Measurements from ENCODE around the gene PLGRKT. TPM values are rescaled to one million over a fixed set of nuclear protein-coding genes. Genes with fewer than 3 reads are reported as not detected.
"Not testable (repeated sequence)": the region's sequence is repeated elsewhere in the genome, so short reads cannot be mapped to it uniquely, and the experiment has no call there.

PLGRKT gene
- total RNA-seq, 2 donors from 2014 or later = 48.6 to 49.9 TPM

GRCh38 chr9:5448461-5449435 lies 11.0 kb upstream of the PLGRKT start:
- Mint-ChIP-seq H3K27ac (peak overlapping the region; percentile 98), H3K4me3 (peak overlapping the region; percentile 87 to 93), H3K36me3 (ENCODE audit: insufficient read depth in 2 of 2) (peaks cover 4 to 5% of the 10 kb centered on the region in 2 donors), H3K27me3 (ENCODE audit: low read depth) (no peaks in the 10 kb centered on the region), H3K9me3 (peaks cover 0 to 3% of the 10 kb centered on the region in 2 donors), H3K4me1 (ENCODE audit: low read depth) (peaks cover 75% of the 10 kb centered on the region)
- DNase-seq (no peak), ATAC-seq (replicated peaks in 1 of 2) (no peak)

DNA sequence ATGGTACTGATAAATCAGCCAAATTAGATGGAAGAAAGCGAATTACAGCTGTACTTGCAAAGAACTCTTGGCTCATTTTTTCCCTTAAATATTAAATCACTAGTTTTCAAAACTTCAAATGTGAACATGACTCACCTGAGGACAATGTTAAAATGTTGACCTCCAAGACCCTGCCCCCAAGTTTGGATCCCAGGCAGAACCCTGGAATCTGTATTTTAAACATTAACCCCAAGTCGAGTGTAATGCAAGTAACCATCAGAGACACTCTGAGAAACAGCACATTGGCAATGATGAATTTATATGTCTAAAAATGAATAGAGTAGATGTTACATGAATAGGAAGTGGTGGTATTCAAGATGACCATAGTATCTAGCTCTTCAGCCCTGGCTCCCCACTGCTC lies 10.3 kb upstream of the PLGRKT start:
- ATAC-seq (replicated peaks in 1 of 2) (no peak), DNase-seq (no peak)
- Mint-ChIP-seq H3K9me3 (peaks cover 0 to 3% of the 10 kb centered on the region in 2 donors), H3K4me3 (peak overlapping the region; percentile 11 to 87), H3K27ac (peak overlapping the region; percentile 98), H3K4me1 (ENCODE audit: low read depth) (peaks cover 68% of the 10 kb centered on the region), H3K27me3 (ENCODE audit: low read depth) (no peaks in the 10 kb centered on the region), H3K36me3 (ENCODE audit: insufficient read depth in 2 of 2) (peaks cover 4% of the 10 kb centered on the region in 2 donors)

DNA sequence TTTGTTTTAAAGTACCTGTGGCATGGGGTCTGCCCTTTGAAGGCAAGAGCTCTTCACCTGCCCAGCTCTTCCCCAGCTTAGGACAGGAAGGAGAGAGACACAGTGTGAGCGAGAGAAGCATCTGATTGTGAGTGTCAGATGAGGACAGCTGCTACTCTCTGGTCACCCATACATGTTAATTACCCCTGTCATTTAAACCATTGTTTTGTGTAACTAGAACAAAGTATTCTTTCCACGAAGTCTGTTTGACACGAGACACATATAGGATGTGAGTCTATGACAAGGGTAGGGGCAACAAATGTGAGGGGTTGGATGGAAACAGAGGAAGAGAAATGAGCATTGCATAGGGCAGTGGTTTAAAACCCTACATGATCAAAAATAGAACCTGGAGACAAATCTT lies 9.6 kb upstream of the PLGRKT start:
- H3K27ac Mint-ChIP-seq = peak overlapping the region; percentile 98
- peaks cover 0 to 3% of the 10 kb centered on the region in 2 donors for H3K9me3 Mint-ChIP-seq
- no peak for DNase-seq
- ATAC-seq (replicated peaks in 1 of 2) = peak; percentile 6 to 16
- H3K4me3 Mint-ChIP-seq = peak overlapping the region; percentile 71 to 87
- H3K4me1 Mint-ChIP-seq (ENCODE audit: low read depth) = peaks cover 68% of the 10 kb centered on the region
- H3K36me3 Mint-ChIP-seq (ENCODE audit: insufficient read depth in 2 of 2) = peaks cover 2% of the 10 kb centered on the region in 2 donors
- no peaks in the 10 kb centered on the region for H3K27me3 Mint-ChIP-seq (ENCODE audit: low read depth)

DNA sequence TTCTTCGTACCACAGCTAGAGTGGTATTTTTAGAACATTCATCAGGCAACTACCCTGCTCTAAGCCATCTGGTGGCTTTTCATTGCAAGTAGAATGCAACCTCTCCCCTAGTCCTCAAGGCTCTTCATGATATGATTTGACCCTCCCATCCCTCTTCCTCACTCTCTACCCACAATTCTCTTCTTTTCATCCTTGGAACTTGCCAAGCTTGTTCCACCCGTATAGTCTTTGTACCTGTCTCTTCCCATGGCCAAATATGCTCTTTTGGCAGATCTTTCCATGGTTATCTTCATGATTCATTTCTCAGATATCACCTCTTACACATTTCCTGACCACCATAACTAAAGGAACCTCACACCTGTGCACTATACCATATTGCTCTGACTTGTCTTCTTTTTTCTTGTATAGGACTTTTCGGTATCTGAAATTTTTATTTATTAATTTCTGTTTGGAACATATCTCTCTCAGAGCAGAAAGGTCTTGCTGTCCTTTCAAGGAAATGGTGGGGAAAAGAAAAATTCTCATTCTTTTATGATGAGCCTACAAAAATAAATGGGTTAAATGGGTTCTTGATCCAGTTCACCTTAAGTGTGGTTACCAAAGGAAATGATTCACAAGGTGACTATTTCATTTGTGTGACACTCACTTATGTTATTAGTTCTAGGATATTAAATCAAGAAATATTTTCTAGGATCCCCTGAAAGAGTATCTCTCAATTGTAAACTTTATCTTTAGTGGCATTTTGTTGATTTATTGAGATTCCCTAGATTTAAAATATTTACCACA lies 8.9 kb upstream of the PLGRKT start:
- ATAC-seq (replicated peaks in 1 of 2) (peak; percentile 31 to 35), DNase-seq (no peak)
- Mint-ChIP-seq H3K36me3 (ENCODE audit: insufficient read depth in 2 of 2) (no peaks in the 10 kb centered on the region), H3K4me3 (peak overlapping the region; percentile 71 to 87), H3K9me3 (peaks cover 0 to 3% of the 10 kb centered on the region in 2 donors), H3K4me1 (ENCODE audit: low read depth) (peaks cover 64% of the 10 kb centered on the region), H3K27me3 (ENCODE audit: low read depth) (no peaks in the 10 kb centered on the region), H3K27ac (peak overlapping the region; percentile 98)

DNA sequence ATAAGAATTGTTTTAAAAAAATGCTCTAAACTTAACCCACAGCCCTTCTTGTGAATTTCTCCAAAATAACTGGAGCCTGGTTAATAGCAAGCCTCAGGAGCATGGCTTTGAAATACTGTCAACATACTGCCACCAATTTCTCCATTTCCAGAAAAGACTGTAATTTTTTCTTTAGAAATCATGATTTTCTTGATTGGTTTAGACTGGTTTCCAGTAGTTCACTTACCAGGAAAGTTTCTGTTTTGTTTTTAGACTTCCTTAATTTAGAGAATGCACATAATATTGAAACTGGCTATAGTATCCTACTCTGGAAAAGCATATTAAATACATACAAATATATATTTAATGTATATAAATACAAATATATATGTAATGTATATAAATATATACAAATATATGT lies 8.2 kb upstream of the PLGRKT start:
- Mint-ChIP-seq H3K36me3 (ENCODE audit: insufficient read depth in 2 of 2) (no peaks in the 10 kb centered on the region), H3K27ac (no peak overlapping the region), H3K27me3 (ENCODE audit: low read depth) (no peaks in the 10 kb centered on the region), H3K4me3 (no peak overlapping the region), H3K4me1 (ENCODE audit: low read depth) (peaks cover 67% of the 10 kb centered on the region), H3K9me3 (peaks cover 0 to 3% of the 10 kb centered on the region in 2 donors)
- ATAC-seq (replicated peaks in 1 of 2) (no peak), DNase-seq (no peak)

DNA sequence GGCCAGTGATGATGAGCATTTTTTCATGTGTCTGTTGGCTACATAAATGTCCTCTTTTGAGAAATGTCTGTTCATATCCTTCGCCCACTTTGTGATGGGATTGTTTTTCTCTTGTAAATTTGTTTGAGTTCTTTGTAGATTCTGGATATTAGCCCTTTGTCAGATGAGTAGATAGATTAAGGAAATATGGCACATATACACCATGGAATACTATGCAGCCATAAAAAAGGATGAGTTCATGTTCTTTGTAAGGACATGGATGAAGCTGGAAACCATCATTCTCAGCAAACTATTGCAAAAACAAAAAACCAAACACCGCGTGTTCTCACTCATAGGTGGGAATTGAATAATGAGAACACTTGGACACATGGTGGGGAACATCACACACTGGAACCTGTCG lies 7.4 kb upstream of the PLGRKT start:
- not testable (repeated sequence) for H3K9me3 Mint-ChIP-seq; H3K27me3 Mint-ChIP-seq (ENCODE audit: low read depth); DNase-seq; H3K4me3 Mint-ChIP-seq; H3K36me3 Mint-ChIP-seq (ENCODE audit: insufficient read depth in 2 of 2); H3K27ac Mint-ChIP-seq; ATAC-seq (replicated peaks in 1 of 2)
- H3K4me1 Mint-ChIP-seq (ENCODE audit: low read depth) = peaks cover 74% of the 10 kb centered on the region

GRCh38 chr9:5443850-5444249 lies 6.1 kb upstream of the PLGRKT start:
- H3K27me3 Mint-ChIP-seq (ENCODE audit: low read depth) = no peaks in the 10 kb centered on the region
- no peak overlapping the region for H3K4me3 Mint-ChIP-seq
- peaks cover 72% of the 10 kb centered on the region for H3K4me1 Mint-ChIP-seq (ENCODE audit: low read depth)
- H3K27ac Mint-ChIP-seq = no peak overlapping the region
- peaks cover 0 to 3% of the 10 kb centered on the region in 2 donors for H3K9me3 Mint-ChIP-seq
- no peak for ATAC-seq (replicated peaks in 1 of 2)
- H3K36me3 Mint-ChIP-seq (ENCODE audit: insufficient read depth in 2 of 2) = no peaks in the 10 kb centered on the region
- DNase-seq = no peak

DNA sequence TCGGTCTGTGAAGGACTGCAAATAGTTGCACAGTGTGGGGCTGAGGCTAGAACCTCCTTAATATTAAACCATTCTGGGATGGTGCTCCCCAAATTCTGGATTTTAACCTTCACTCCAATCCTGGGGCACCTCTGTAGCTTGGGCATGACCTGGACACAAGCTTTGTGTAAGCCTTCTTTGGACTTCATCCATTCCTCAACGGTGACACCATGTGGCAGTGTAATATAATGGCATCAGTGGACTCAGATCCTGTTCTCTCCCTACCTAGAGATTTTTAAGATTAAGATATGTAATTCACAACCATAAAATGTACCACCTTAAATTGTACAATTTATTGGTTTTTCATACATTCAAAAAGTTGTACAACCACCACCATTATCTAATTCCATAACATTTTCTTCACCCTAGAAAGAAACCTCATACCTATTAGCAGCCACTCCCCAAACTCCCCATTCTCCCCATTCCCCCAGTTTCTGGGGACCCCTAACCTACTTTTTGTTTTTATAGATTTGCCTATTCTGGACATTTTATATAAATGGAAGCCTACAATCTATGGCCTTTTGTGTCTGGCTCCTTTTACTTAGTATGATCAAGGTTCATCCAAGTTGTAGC lies 4.8 kb upstream of the PLGRKT start:
- Mint-ChIP-seq H3K36me3 (ENCODE audit: insufficient read depth in 2 of 2) (no peaks in the 10 kb centered on the region), H3K4me1 (ENCODE audit: low read depth) (peaks cover 71% of the 10 kb centered on the region), H3K27me3 (ENCODE audit: low read depth) (no peaks in the 10 kb centered on the region), H3K27ac (no peak overlapping the region), H3K4me3 (no peak overlapping the region), H3K9me3 (peaks cover 0 to 3% of the 10 kb centered on the region in 2 donors)
- DNase-seq (peak in 1 of 2 donors; percentile 31), ATAC-seq (replicated peaks in 1 of 2) (no peak)

GRCh38 chr9:5441043-5441442 lies 3.3 kb upstream of the PLGRKT start:
- no peaks in the 10 kb centered on the region for H3K27me3 Mint-ChIP-seq (ENCODE audit: low read depth)
- peaks cover 4 to 7% of the 10 kb centered on the region in 2 donors for H3K36me3 Mint-ChIP-seq (ENCODE audit: insufficient read depth in 2 of 2)
- H3K4me3 Mint-ChIP-seq = peak overlapping the region in 1 of 2 donors; percentile 71
- no peak for DNase-seq
- peaks cover 0 to 3% of the 10 kb centered on the region in 2 donors for H3K9me3 Mint-ChIP-seq
- no peak for ATAC-seq (replicated peaks in 1 of 2)
- peaks cover 70% of the 10 kb centered on the region for H3K4me1 Mint-ChIP-seq (ENCODE audit: low read depth)
- H3K27ac Mint-ChIP-seq = no peak overlapping the region

- H3K4me1 Mint-ChIP-seq (ENCODE audit: low read depth) = peaks cover 70% of the 10 kb centered on the region
- no peaks in the 10 kb centered on the region for H3K27me3 Mint-ChIP-seq (ENCODE audit: low read depth)
- no peak overlapping the region for H3K27ac Mint-ChIP-seq
- H3K9me3 Mint-ChIP-seq = peaks cover 0 to 3% of the 10 kb centered on the region in 2 donors
- H3K36me3 Mint-ChIP-seq (ENCODE audit: insufficient read depth in 2 of 2) = peaks cover 6 to 9% of the 10 kb centered on the region in 2 donors
- DNase-seq (no peak), ATAC-seq (replicated peaks in 1 of 2) (no peak)
- H3K4me3 Mint-ChIP-seq = peak overlapping the region in 1 of 2 donors; percentile 38
Measured at GRCh38 chr9:5440426-5440825, 2.7 kb upstream of the PLGRKT start.

GRCh38 chr9:5438301-5439162 lies 807 bp upstream of the PLGRKT start:
- Mint-ChIP-seq H3K36me3 (ENCODE audit: insufficient read depth in 2 of 2) (peaks cover 11 to 19% of the 10 kb centered on the region in 2 donors), H3K27me3 (ENCODE audit: low read depth) (no peaks in the 10 kb centered on the region), H3K4me1 (ENCODE audit: low read depth) (peaks cover 70% of the 10 kb centered on the region), H3K27ac (peak overlapping the region; percentile 99), H3K4me3 (peak overlapping the region; percentile 92 to 99), H3K9me3 (peaks cover 0 to 2% of the 10 kb centered on the region in 2 donors)
- DNase-seq (peak; percentile 54 to 67), ATAC-seq (replicated peaks in 1 of 2) (peak; percentile 48 to 55)

DNA sequence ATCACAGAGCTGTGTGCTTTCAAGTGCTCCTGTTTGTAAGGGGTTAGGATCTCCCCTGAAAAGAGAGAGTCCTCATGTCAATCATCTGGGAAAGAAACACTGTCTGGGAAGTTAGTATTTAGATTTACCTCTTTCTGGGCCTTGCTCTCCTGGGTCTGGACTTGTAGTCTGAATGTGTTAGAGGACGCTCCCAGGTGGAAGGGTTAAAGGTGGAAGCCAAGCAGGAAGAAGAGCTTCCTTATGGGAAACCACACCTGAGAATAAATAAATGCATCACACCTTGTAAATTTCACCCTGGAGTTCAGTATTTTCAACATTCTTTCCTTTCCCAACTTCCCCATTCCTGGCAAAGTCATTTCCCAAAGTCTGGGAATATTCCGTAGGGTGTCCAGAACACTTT lies 1.3 kb downstream of the PLGRKT start:
- Mint-ChIP-seq H3K4me3 (peak overlapping the region; percentile 92 to 99), H3K27me3 (ENCODE audit: low read depth) (no peaks in the 10 kb centered on the region), H3K4me1 (ENCODE audit: low read depth) (peaks cover 60% of the 10 kb centered on the region), H3K27ac (peak overlapping the region; percentile 99), H3K36me3 (ENCODE audit: insufficient read depth in 2 of 2) (peaks cover 13 to 23% of the 10 kb centered on the region in 2 donors), H3K9me3 (peaks cover 0 to 2% of the 10 kb centered on the region in 2 donors)
- DNase-seq = no peak
- ATAC-seq (replicated peaks in 1 of 2) = no peak

All from activated T-cell treated with anti-CD3 and anti-CD28 coated beads, Interleukin-2, amount 50 U/mL, for 72 hours (primary cell).